GM19397 (cell line): Measurements from ENCODE around the gene HCRTR1.

Experiments
- ATAC-seq: cut with Tn5 transposase; IDR thresholded peaks from one replicate; pipeline ENCODE4 v1.9.1; 2021; ENCODE audit warnings: mild to moderate bottlenecking, moderate library complexity; ENCODE audit not compliant: unreplicated experiment

Gene HCRTR1

DNA sequence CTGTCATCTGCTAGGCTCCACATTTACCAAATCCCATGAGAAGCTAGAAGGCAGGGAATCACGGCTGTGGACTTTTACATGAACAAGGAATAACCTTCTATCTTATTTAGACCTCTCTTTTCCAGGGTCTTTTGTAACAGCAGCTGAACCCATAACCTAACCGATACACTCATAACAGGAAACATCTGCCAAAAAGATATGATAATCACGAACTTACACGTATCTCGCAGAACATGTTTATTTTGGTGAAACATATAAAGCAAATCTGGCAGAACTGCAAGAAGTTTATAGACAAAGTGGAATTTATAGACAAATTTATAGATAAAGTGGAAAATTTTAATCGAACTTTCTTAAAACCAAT is 20.8 kb upstream of the HCRTR1 start:
- no peak for ATAC-seq

DNA sequence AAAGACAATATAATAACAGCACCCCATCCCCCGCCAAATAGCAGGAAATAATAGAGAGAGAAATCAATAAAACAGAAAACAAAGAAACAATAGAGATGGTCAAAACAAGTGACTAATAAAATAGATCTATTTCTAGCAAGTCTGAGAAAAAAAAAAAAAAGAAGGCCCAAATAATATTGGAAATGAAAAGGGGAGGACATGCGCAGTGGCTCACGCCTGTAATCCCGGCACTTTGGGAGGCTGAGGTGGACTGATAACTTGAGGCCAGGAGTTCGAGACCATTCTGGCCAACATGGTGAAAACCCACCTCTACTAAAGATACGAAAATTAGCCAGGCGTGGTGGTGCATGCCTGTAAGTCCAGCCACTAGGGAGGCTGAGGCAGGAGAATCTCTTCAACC is 18.5 kb upstream of the HCRTR1 start:
- ATAC-seq = no peak

GRCh38 chr1:31600641-31601040 is 16.8 kb upstream of the HCRTR1 start:
- ATAC-seq = no peak

GRCh38 chr1:31602081-31602480 is 15.4 kb upstream of the HCRTR1 start:
- no peak for ATAC-seq

DNA sequence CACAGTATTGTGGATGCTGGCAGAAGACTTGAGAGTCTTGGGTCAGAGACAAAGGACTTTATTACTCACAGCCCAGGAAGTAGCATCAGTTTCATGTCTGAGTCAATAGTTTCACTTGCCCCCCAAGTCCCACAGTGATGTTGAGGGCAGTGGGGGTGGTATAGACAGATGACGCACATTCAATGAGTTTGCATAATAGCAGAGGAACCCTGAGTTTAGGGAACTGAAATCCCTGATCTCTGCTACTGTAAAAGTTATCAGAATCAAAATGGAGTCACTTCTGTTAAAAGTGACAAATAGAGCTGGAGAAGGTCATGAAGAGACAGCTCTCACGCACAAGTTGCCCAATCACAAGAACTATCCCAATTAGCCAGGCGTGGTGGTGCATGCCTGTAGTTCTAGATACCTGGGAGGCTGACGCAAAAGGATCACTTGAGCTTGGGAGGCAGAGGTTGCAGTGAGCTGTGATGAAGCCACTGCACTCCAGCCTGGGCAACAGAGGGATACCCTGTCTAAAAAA is 11.5 kb upstream of the HCRTR1 start:
- ATAC-seq = peak; percentile 84

- ATAC-seq = no peak
Measured at GRCh38 chr1:31607360-31607759, 10.1 kb upstream of the HCRTR1 start.

GRCh38 chr1:31609514-31610118 is 7.9 kb upstream of the HCRTR1 start:
- no peak for ATAC-seq

DNA sequence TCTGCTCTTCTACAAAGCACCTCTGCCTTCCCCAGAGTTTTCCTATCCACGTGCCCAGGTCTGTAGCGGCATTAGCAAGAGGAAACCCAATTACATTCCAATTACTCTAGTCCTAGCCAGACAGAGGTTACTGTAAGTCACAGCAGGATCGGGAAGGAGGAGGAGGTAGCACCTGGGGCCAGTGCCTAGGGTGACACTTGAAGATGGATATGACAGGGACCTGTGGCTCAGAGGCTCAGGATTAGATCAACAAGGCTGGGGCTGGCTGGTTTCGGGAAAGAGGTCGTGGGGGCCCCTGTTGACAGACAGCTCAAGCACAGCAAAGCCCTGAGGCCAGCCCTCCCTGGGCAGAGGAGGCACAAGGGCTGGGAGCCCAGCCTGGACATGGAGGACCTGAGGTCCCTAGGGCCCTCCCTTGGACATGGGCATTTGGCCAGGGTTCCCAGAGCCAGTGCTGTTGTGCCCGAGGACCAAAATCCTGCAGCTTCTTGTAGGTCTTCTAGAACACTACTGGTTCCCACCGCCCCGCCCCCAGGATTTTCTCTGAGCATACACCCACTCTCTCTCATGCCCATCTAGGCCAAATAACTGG is 3.0 kb upstream of the HCRTR1 start:
- no peak for ATAC-seq

- ATAC-seq = no peak
Measured at GRCh38 chr1:31615414-31615813, 2.1 kb upstream of the HCRTR1 start.

DNA sequence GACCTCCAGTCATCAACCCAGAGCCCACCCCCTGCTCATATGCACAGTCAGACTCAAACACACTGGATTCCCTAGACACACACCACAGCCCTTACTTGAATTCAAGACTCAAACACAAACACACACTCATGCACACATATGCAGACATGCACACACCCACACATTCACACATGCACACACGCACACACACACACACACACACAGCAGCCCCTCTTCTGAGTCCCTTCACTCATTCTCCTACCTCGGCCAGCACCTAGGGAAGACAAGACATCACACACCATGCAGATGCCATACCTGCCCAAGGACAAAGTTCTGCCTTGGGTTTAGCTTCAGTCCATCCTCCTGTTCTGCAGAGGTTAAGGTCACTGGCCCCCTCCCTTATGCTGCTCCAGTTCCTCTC is 1.6 kb upstream of the HCRTR1 start:
- ATAC-seq = no peak

GRCh38 chr1:31617916-31618746 is 642 bp downstream of the HCRTR1 start:
- ATAC-seq = no peak

- no peak for ATAC-seq
Measured at GRCh38 chr1:31618916-31619846, 1.7 kb downstream of the HCRTR1 start.

DNA sequence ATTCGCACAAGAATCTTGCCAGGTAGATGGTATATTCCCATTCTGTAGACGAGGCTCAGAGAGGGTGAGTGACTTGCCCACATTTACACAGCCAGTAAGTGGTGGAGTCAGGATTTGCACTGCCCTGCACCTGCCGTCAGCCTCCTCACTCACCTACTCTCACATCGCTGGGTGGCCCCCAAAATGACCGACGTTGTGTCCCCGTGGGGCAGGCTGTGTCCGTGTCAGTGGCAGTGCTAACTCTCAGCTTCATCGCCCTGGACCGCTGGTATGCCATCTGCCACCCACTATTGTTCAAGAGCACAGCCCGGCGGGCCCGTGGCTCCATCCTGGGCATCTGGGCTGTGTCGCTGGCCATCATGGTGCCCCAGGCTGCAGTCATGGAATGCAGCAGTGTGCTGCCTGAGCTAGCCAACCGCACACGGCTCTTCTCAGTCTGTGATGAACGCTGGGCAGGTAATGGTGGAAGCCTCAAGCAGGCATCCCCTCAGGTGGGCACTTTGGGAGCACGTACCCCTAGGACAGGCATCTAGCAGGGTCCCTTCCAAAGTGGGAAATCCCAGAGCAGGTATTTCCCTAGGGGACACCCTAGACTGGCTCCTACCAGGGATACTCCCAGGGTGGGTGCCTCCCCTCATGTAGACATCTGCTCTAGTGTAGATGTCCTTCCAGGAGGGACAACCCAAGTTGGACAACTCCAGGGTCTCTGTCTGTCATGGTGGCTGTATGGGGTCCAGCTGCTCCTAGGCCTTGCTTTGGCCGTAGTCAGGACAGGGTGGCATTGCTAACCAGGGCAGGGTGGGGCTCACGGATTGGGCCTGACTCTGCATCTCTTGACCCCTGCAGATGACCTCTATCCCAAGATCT is 3.4 kb downstream of the HCRTR1 start:
- no peak for ATAC-seq

DNA sequence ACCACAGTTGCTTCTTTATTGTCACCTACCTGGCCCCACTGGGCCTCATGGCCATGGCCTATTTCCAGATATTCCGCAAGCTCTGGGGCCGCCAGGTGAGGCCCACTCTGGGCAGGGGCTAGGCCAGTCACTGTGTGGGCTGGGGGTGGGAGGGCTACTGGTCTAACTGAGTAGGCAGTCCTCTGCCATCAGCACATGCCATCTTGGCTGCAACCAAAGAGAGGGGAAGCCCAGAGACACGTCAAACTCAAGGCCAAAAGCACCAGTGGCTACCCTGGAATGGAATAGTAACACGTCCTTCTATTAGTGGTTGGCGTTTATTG is 4.0 kb downstream of the HCRTR1 start:
- no peak for ATAC-seq

DNA sequence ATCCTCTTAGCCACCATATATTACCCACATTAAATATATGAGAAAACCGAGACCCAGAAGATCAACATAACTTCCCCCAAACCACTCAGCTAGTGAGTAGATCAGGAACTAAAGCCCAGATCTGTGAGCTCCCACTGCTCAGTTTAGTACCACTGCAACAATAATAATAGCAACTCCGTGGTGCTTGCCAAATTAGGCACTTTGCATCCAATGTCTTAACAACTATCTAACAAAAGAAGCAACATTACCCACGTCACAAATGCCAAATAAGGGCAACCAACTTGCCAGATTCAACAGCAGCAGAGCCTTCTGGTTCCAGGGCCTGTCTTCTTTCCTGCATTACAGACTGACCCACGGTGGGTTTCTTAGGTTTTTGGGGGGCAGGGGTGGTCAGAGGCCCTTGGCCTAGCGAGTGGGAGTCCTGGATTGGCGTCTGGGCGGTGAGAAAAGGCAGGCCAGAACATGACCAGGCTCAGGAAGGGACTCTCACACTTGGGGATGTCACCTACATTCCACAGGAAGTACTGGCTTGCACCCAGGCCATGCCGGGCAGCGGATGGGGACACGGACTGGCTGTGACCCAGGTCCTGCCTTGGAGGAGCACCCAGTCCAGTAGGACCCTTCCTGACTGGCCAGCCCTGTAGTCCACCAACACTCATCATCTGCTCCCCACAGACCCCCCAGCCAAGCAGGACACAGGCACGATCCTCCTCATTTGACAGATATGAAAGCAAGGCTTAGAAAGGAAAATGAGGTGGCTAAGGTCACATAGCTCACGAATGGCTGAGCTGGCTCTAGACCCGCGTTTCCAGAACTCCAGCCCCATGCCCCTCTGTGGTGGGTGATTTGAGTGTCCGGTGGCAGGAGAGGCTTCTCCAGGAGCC is 4.6 kb downstream of the HCRTR1 start:
- ATAC-seq = no peak

- ATAC-seq = no peak
Measured at GRCh38 chr1:31623365-31623764, 5.9 kb downstream of the HCRTR1 start.

GRCh38 chr1:31624309-31624708 is 6.8 kb downstream of the HCRTR1 start:
- ATAC-seq = no peak

- no peak for ATAC-seq
Measured at GRCh38 chr1:31624731-31625514, 7.4 kb downstream of the HCRTR1 start.
